ENCODE data around the gene HELZ.
"Not testable (repeated sequence)": the region's sequence is repeated elsewhere in the genome, so short reads cannot be mapped to it uniquely, and the experiment has no call there.

DNA sequence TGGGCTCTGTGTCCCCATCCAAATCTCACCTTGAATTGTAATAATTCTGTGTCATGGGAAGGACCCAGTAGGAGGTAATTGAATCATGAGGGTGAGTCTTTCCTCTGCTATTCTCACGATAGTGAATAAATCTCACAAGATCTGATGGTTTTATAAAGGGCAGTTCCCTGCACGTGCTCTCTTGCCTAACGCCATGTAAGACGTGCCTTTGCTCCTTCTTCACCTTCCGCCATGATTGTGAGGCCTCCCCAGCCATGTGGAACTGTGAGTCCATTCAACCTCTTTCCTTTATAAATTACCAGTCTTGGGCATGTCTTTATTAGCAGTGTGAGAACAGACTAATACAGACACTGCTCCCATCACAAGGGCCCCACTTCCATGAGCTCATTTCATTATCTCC is 203.9 kb downstream of the HELZ start:
- TF ChIP-seq EZH2 (IDR thresholded peaks at IDR 0.05; ENCODE audit: insufficient read depth, poor library complexity, severe bottlenecking); EZH2phosphoT487 (IDR thresholded peaks at IDR 0.05; ENCODE audit: insufficient read depth, low read depth): not testable (repeated sequence)
